Keratinocyte (primary cell): ENCODE measurements around the gene PGLYRP4. TPM values are rescaled to one million over a fixed set of nuclear protein-coding genes. Genes with fewer than 3 reads are reported as not detected.
A peak's percentile ranks its signal among the peaks of the same experiment; 100 is the strongest.

ENCODE experiments used
- DNase-seq: peaks from one replicate; pipeline ENCODE4 v3.0.0-alpha.2; 2011; ENCODE audit warnings: low read depth, missing footprints, low spot score
- FAIRE-seq: peaks from 2 replicates; lab custom pipeline; 2011; peaks lifted over from hg19 to GRCh38; lab: Jason Lieb, UNC
- H2AFZ ChIP-seq: 2 replicates; pipeline ENCODE4 v1.6.0; 2012; ENCODE audit warnings: low read length, control low read depth, inconsistent platforms; ENCODE audit not compliant: control insufficient read depth
- H3K27ac ChIP-seq: 2 replicates; pipeline ENCODE4 v1.5.1; 2011; ENCODE audit warnings: low read length; ENCODE audit not compliant: control insufficient read depth, insufficient read depth
- H3K27me3 ChIP-seq: 3 replicates; pipeline ENCODE4 v1.6.0; 2011; ENCODE audit warnings: low read length; ENCODE audit not compliant: control insufficient read depth, insufficient read depth; ENCODE audit errors: extremely low read depth
- H3K36me3 ChIP-seq, 2 experiments: 2 replicates in 1 of 2; 3 replicates in 1 of 2; pipeline ENCODE4 v1.5.1; 2011; ENCODE audit warnings: low read length in 2 of 2, mild to moderate bottlenecking in 1 of 2; ENCODE audit not compliant: control insufficient read depth in 2 of 2, insufficient read depth in 2 of 2; ENCODE audit errors: extremely low read depth in 1 of 2
- H3K4me1 ChIP-seq: 3 replicates; pipeline ENCODE4 v1.5.1; 2011; ENCODE audit warnings: low read length; ENCODE audit not compliant: control insufficient read depth, insufficient read depth; ENCODE audit errors: extremely low read depth
- H3K4me2 ChIP-seq: 3 replicates; pipeline ENCODE4 v1.6.0; 2011; ENCODE audit warnings: low read depth, low read length; ENCODE audit not compliant: control insufficient read depth, insufficient read depth; ENCODE audit errors: extremely low read depth
- H3K4me3 ChIP-seq, 3 experiments: fragments of 200-600 bp in 1 of 3; sonication (generic) in 1 of 3; 2 replicates in 2 of 3; 3 replicates in 1 of 3; pipeline ENCODE4 v1.5.1; 2011 to 2016; ENCODE audit warnings: low read length in 3 of 3, mild to moderate bottlenecking in 3 of 3, control low read depth in 2 of 3, inconsistent platforms in 1 of 3, low read depth in 1 of 3, mixed read lengths in 1 of 3, mixed run types in 1 of 3, moderate library complexity in 1 of 3; ENCODE audit not compliant: control insufficient read depth in 2 of 3, insufficient read depth in 2 of 3; ENCODE audit errors: extremely low read depth in 1 of 3
- H3K79me2 ChIP-seq: 2 replicates; pipeline ENCODE4 v1.6.0; 2012; ENCODE audit warnings: low read length; ENCODE audit not compliant: control insufficient read depth, insufficient read depth
- H3K9ac ChIP-seq: 3 replicates; pipeline ENCODE4 v1.6.0; 2011; ENCODE audit warnings: low read length; ENCODE audit not compliant: control insufficient read depth, insufficient read depth; ENCODE audit errors: extremely low read depth
- H3K9me1 ChIP-seq: 3 replicates; pipeline ENCODE4 v1.6.0; 2011; ENCODE audit warnings: low read length; ENCODE audit not compliant: control insufficient read depth, insufficient read depth; ENCODE audit errors: extremely low read depth
- H3K9me3 ChIP-seq: 2 replicates; pipeline ENCODE4 v1.5.1; 2012; ENCODE audit warnings: low read depth, low read length; ENCODE audit not compliant: control insufficient read depth
- H4K20me1 ChIP-seq: 3 replicates; pipeline ENCODE4 v1.6.0; 2011; ENCODE audit warnings: low read length; ENCODE audit not compliant: control insufficient read depth, insufficient read depth; ENCODE audit errors: extremely low read depth
- EZH2 ChIP-seq: IDR thresholded peaks from one replicate; pipeline ENCODE4 v1.6.1; 2012; ENCODE audit warnings: inconsistent platforms, mild to moderate bottlenecking, low read length, moderate library complexity
- dilution Hi-C: fragments of 300-500 bp; cut with MboI; formaldehyde crosslinking; loops from one replicate; pipeline ENCODE4 v1.7.0; 2020; ENCODE audit warnings: low sequenced_read_pairs; ENCODE audit not compliant: extremely low pct_ligation_motif_present
- polyA plus RNA-seq, 5 experiments: library from polyadenylated mRNA; depleted of rRNA in 3 of 5; stranded (reverse) in 3 of 5; stranded (forward) in 1 of 5; unstranded in 1 of 5; fragments of >200 nt; gene quantifications; 1 replicate in 1 of 5; 2 replicates in 3 of 5; 3 replicates in 1 of 5; pipeline versions ENCODE4 v1.2.1 to v1.2.3, GENCODE V29; 2011 to 2012; ENCODE audit warnings: missing spikeins in 2 of 5, low read depth in 1 of 5, low replicate concordance in 1 of 5
- TF ChIP-seq, protein P1 (sequence below), 3 experiments: IDR thresholded peaks in 1 of 3; conservative IDR thresholded peaks in 1 of 3; optimal IDR thresholded peaks in 1 of 3; 2 replicates in 2 of 3; 3 replicates in 1 of 3; pipeline versions ENCODE3 to v1.5.1; 2011; ENCODE audit warnings: low read length in 3 of 3, mild to moderate bottlenecking in 3 of 3, moderate library complexity in 2 of 3, control low read depth in 1 of 3, inconsistent platforms in 1 of 3; ENCODE audit not compliant: insufficient read depth in 2 of 3; ENCODE audit errors: extremely low read depth in 1 of 3

PGLYRP4 gene
- polyA plus RNA-seq, 1 donor (not counting 4 experiments of a cell fraction or from before 2014, with no cell fraction given) = 3.8 TPM

- DNase-seq (no peak), FAIRE-seq (peak; percentile 82)
- Histone ChIP-seq H3K4me1 (peaks cover 44% of the 10 kb centered on the region), H3K9me3 (no peaks in the 10 kb centered on the region), H3K36me3 (no peaks in the 10 kb centered on the region), H3K27me3 (peaks cover 7% of the 10 kb centered on the region), H3K4me3 (peak within 1 kb of the TSS in 1 of 3 experiments; percentile 12), H3K9me1 (no peaks in the 10 kb centered on the region), H3K27ac (no peak within 1 kb of the TSS), H3K9ac (no peak within 1 kb of the TSS), H3K79me2 (no peaks in the 10 kb centered on the region), H3K4me2 (peak within 1 kb of the TSS; percentile 30), H4K20me1 (no peaks in the 10 kb centered on the region), H2AFZ (no peak within 1 kb of the TSS)
- TF ChIP-seq EZH2 = no peak
- TF ChIP-seq, protein P1, sequence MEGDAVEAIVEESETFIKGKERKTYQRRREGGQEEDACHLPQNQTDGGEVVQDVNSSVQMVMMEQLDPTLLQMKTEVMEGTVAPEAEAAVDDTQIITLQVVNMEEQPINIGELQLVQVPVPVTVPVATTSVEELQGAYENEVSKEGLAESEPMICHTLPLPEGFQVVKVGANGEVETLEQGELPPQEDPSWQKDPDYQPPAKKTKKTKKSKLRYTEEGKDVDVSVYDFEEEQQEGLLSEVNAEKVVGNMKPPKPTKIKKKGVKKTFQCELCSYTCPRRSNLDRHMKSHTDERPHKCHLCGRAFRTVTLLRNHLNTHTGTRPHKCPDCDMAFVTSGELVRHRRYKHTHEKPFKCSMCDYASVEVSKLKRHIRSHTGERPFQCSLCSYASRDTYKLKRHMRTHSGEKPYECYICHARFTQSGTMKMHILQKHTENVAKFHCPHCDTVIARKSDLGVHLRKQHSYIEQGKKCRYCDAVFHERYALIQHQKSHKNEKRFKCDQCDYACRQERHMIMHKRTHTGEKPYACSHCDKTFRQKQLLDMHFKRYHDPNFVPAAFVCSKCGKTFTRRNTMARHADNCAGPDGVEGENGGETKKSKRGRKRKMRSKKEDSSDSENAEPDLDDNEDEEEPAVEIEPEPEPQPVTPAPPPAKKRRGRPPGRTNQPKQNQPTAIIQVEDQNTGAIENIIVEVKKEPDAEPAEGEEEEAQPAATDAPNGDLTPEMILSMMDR (optimal IDR thresholded peaks at IDR 0.05 in 1 of 3, IDR thresholded peaks at IDR 0.05 in 1 of 3, conservative IDR thresholded peaks at IDR 0.05 in 1 of 3; ENCODE audit: extremely low read depth in 1 of 3, insufficient read depth in 2 of 3, low read length in 3 of 3) = no peak
- dilution Hi-C loops = no loop called here
These were observed 42.5 kb upstream of the PGLYRP4 start, which contains the start of gene S100A8 for GRCh38 chr1:153390938-153391710. Gene S100A8 (minus strand): TSS chr1:153391073. CDS start chr1:153390535, 538 bp downstream.

DNA sequence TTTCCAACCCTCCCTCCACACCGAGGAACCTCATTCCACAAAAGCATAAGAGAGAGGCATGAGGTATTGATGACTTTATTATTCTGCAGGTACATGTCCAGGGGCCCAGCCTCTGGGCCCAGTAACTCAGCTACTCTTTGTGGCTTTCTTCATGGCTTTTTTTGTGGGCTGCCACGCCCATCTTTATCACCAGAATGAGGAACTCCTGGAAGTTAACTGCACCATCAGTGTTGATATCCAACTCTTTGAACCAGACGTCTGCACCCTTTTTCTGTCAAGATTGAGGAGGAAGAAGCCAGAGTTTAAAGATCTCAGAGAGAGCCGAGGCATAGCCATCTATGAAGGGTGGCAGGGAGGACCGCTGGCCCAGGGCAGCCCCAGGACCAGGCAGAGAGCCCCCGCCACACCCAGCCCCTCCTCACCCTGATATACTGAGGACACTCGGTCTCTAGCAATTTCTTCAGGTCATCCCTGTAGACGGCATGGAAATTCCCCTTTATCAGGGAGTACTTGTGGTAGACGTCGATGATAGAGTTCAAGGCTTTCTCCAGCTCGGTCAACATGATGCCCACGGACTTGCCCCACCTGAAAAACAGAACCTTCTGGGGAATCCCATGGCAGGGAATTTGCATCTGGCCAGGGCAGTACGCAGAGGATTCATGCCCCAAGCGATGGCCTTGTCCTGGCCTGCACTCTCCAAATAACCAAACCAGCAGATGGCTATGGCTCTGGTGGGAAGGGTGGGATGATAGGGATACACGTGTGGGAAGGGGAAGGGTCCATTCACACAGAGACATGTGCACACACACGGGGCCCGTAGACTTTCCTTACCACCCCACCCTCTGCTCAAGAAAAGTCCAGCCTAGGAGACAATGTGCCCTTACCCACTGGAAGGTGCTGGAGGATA, 41.6 kb upstream of the PGLYRP4 start:
- TF ChIP-seq, protein P1 (optimal IDR thresholded peaks at IDR 0.05 in 1 of 3, IDR thresholded peaks at IDR 0.05 in 1 of 3, conservative IDR thresholded peaks at IDR 0.05 in 1 of 3; ENCODE audit: extremely low read depth in 1 of 3, insufficient read depth in 2 of 3, low read length in 3 of 3) = no peak
- no peak for TF ChIP-seq EZH2
- H2AFZ ChIP-seq = no peak overlapping the region
- H3K27me3 ChIP-seq = no peaks in the 10 kb centered on the region
- H3K27ac ChIP-seq = no peak overlapping the region
- no peaks in the 10 kb centered on the region for H4K20me1 ChIP-seq
- no peak overlapping the region for H3K9ac ChIP-seq
- peak overlapping the region in 1 of 3 experiments; percentile 12 for H3K4me3 ChIP-seq
- no peaks in the 10 kb centered on the region for H3K79me2 ChIP-seq
- no peaks in the 10 kb centered on the region for H3K9me1 ChIP-seq
- peak overlapping the region; percentile 19 for H3K4me2 ChIP-seq
- H3K36me3 ChIP-seq = no peaks in the 10 kb centered on the region
- no peaks in the 10 kb centered on the region for H3K9me3 ChIP-seq
- no peak for FAIRE-seq
- dilution Hi-C loops = no loop called here
- DNase-seq = no peak
- peaks cover 49% of the 10 kb centered on the region for H3K4me1 ChIP-seq
